Nucleus accumbens (tissue), 56 donors: ENCODE results near the gene KMT2C.
"Not testable (repeated sequence)": the region's sequence is repeated elsewhere in the genome, so short reads cannot be mapped to it uniquely, and the experiment has no call there.

Source experiments
- DNase-seq, 56 donors: peaks; one replicate each; lab custom pipeline; 2025; lab: John Stamatoyannopoulos, UW

Gene KMT2C

GRCh38 chr7:152365982-152366603, 69.7 kb downstream of the KMT2C start:
- no peak for DNase-seq

GRCh38 chr7:152363798-152364197, 72.0 kb downstream of the KMT2C start:
- no peak for DNase-seq

- no peak for DNase-seq
Observed at GRCh38 chr7:152362128-152362926, 73.5 kb downstream of the KMT2C start.

DNA sequence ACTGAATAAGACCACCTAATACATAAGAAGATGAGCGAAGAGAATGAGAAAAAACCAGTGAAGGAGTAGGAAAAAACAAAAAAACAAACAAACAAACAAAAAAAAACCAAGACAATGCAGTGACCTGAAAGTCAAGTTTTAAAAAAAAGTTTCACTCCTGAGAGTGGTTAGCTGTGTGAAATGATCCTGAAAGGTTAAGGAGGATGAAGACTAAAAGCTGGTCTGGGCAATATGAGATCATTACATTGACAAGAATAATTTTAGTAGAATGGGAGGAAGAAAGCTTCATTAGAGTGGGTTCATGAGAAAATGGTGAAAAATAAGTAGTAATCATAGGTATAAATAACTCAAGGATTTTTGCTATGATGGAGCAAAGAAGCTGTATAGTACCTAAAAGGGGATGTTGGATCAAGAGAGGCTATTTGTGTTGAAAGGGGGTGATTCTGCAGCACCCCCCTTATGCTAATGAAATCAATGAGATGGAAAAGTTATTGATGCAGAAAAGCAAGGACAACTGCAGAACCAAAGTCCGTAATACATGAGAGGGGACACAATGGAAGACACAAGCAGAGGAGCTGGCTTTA, 80.2 kb downstream of the KMT2C start:
- DNase-seq, result no peak

DNA sequence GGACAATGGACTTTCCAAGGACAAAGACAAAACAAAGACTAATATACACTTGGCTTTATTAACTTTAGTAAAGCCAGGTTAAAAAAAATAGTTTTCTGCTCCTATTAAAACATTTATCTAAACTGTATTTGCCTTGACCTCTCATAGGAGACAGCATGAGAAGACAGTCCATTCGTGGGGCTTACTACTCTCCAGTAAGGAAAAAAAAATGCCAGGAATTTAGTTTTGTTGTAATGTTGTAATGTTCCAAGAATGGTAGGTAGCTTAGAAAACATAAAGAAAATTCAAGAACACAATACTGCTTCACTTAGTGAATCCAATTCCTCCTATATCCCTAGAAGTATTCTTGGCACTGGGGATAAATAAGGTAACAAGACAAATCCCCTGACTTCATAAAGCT, 81.7 kb downstream of the KMT2C start:
- DNase-seq, result no peak

DNA sequence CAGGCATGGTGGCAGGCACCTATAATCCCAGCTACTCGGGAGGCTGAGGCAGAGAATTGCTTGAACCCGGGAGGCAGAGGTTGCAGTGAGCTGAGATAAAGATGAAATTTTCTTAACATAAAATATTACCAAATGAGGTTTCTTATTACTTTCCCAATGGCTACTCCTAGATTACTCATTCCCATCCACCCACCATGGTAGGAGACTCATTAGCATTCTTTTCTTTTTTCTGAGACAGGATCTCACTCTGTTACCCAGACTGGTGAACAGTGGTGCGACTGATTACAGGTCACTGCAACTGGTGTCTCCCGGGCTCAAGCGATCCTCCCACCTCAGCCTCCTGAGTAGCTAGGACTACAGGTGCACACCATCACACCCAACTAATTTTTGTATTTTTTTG, 82.5 kb downstream of the KMT2C start:
- not testable (repeated sequence) for DNase-seq

GRCh38 chr7:152351747-152352146, 84.1 kb downstream of the KMT2C start:
- not testable (repeated sequence) for DNase-seq

GRCh38 chr7:152351168-152351567, 84.6 kb downstream of the KMT2C start:
- DNase-seq, result no peak

- no peak for DNase-seq
Observed at GRCh38 chr7:152347888-152348287, 87.9 kb downstream of the KMT2C start.

DNA sequence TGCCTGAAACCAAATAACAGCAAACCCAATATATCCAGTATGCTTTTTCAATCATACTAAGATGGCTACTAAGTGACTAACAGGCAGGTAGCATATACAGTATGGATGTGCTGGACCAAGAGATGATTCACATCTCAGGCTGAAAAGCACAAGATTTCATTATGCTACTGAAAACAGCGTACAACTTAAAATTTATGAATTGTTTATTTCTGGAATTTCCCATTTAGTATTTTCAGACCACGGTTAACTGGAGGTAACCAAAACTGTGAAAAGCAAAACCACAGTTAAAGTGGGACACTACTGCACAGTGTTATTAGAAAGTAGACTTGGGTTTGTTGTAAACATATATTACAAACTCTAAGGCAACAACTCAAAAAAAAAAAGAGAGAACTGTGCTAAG, 91.5 kb downstream of the KMT2C start:
- no peak for DNase-seq

- no peak for DNase-seq
Observed at GRCh38 chr7:152342796-152343195, 93.0 kb downstream of the KMT2C start.

DNA sequence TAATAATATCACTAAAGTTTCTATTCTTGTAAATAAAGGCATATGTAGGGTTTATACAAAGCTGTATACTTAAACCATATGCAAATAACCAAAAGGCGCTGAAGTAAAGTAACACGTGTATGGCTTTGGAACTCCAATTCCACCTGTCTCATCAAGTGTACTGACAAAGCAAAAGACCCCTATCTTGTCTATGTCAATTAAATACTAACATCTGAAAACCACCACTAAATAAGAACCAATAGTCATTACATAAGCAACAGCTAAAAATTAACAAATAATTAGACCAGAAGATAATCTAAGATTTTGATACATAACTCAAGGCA, 93.9 kb downstream of the KMT2C start:
- DNase-seq, result no peak

- peak in 18 of 56 donors; percentile 3 to 40 (median 14) for DNase-seq
Observed at GRCh38 chr7:152341039-152341913, 94.5 kb downstream of the KMT2C start.

GRCh38 chr7:152340161-152340560, 95.6 kb downstream of the KMT2C start:
- no peak for DNase-seq

DNA sequence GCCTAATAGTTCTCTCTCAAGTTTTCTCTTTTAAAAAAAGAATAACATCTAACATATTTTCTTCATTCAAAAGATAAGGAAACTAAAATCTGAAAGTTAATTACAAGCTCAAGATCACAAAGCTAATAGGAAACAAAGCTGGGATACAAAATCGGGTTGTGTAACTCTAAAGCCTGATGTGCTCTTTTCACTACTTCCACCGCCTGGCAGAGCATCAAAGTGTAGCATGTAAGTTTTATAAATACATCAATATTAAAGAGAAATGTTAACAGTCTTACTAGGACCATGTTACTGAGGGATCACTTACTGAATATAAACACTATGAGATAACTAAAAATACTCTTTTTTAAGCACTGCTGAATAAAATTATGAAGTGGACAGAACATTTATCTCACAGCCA, 97.2 kb downstream of the KMT2C start:
- no peak for DNase-seq

- peak in 3 of 56 donors; percentile 2 to 12 (median 7) for DNase-seq
Observed at GRCh38 chr7:152336754-152337368, 98.9 kb downstream of the KMT2C start.

DNA sequence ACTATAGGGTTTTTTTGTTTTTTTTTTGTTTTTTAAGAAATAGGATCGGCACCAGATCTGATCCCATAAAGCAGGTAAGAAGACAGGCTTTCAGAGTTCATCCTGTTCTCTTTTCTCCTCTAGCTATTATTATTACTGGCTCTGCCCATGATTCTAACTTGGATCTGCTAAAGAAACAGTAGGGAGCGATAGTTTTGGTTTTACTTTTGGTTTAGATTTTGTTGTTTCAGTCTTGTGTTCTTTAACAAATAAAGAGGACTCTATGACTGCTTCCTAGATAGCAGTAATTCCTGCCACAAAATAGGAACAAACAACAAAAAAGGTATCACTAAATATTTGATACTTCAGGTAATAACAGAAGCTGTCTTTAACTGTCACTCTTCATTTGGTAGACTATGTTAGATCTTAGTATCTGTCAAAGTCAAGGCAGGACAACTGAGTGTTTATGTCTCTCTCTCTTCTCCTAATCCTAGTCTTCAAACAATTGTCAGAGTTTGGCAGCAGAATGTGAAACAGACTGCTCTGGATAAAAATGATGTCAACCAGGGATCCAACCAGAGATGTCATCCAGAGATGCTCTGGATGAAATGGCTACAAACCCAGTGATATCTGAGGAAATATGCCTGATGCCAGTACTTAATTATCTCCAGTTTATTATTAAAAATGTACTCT, 99.8 kb downstream of the KMT2C start:
- DNase-seq, result no peak

GRCh38 chr7:152333134-152333533, 102.7 kb downstream of the KMT2C start:
- DNase-seq, result no peak

DNA sequence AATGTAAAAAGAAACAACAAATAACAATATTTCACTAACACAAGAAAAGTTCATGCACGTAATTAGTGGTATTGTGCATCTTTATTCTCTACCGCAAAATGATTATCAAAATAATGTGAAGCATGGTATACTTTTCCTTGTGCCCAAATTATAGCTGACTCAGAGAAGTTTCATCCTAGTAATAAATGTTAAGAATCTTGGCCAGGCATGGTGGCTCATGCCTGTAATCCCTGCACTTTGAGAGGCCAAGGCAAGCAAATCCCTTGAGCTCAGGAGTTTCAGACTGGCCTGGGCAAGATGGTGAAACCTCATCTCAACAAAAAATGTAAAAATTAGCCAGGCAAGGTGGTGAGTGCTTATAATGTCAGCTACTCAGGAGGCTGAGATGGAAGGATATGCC, 105.0 kb downstream of the KMT2C start:
- no peak for DNase-seq

GRCh38 chr7:152329469-152329868, 106.3 kb downstream of the KMT2C start:
- no peak for DNase-seq
